HG03025 (cell line): Measurements from ENCODE around the gene INSR.

Experiments
- ATAC-seq: cut with Tn5 transposase; IDR thresholded peaks from one replicate; pipeline ENCODE4 v1.9.1; 2021; ENCODE audit warnings: mild to moderate bottlenecking, moderate library complexity; ENCODE audit not compliant: unreplicated experiment, low FRiP score

Gene INSR

GRCh38 chr19:7297742-7298141 is 3.5 kb upstream of the INSR start:
- ATAC-seq = no peak

- no peak for ATAC-seq
Observed at GRCh38 chr19:7295912-7296536, 1.8 kb upstream of the INSR start.

- ATAC-seq = no peak
Observed at GRCh38 chr19:7294558-7295212, 471 bp upstream of the INSR start.

- ATAC-seq = no peak
Observed at GRCh38 chr19:7292950-7293761, 1.1 kb downstream of the INSR start.

GRCh38 chr19:7292352-7292949 is 1.8 kb downstream of the INSR start:
- no peak for ATAC-seq

GRCh38 chr19:7288977-7289376 is 5.2 kb downstream of the INSR start:
- ATAC-seq = no peak

- no peak for ATAC-seq
Observed at GRCh38 chr19:7288131-7288530, 6.1 kb downstream of the INSR start.

- ATAC-seq = no peak
Observed at GRCh38 chr19:7287722-7288121, 6.5 kb downstream of the INSR start.

- ATAC-seq = no peak
Observed at GRCh38 chr19:7280940-7281666, 13.1 kb downstream of the INSR start.

GRCh38 chr19:7272856-7273578 is 21.2 kb downstream of the INSR start:
- ATAC-seq = no peak

GRCh38 chr19:7268705-7269098 is 25.5 kb downstream of the INSR start:
- no peak for ATAC-seq

GRCh38 chr19:7267792-7268704 is 26.2 kb downstream of the INSR start:
- ATAC-seq = no peak

GRCh38 chr19:7266832-7267231 is 27.4 kb downstream of the INSR start:
- ATAC-seq = no peak

GRCh38 chr19:7265963-7266362 is 28.3 kb downstream of the INSR start:
- no peak for ATAC-seq

GRCh38 chr19:7264858-7265257 is 29.4 kb downstream of the INSR start:
- no peak for ATAC-seq

GRCh38 chr19:7263521-7263920 is 30.7 kb downstream of the INSR start:
- no peak for ATAC-seq

- ATAC-seq = no peak
Observed at GRCh38 chr19:7263066-7263465, 31.1 kb downstream of the INSR start.

- ATAC-seq = no peak
Observed at GRCh38 chr19:7262470-7262869, 31.7 kb downstream of the INSR start.

GRCh38 chr19:7260161-7260560 is 34.1 kb downstream of the INSR start:
- ATAC-seq = no peak
